GM18870 (cell line): ENCODE measurements around the gene FAM240A.

Experiments used
- ATAC-seq: cut with Tn5 transposase; IDR thresholded peaks from one replicate; pipeline ENCODE4 v1.9.1; 2021; ENCODE audit warnings: moderate library complexity; ENCODE audit not compliant: unreplicated experiment

FAM240A gene

GRCh38 chr3:46660543-46661523 is 48.5 kb downstream of the FAM240A start:
- ATAC-seq: no peak

GRCh38 chr3:46661776-46662766 is 49.7 kb downstream of the FAM240A start:
- ATAC-seq: no peak

GRCh38 chr3:46662771-46663551 is 50.6 kb downstream of the FAM240A start:
- ATAC-seq: no peak

GRCh38 chr3:46663591-46664135 is 51.3 kb downstream of the FAM240A start:
- no peak for ATAC-seq

- no peak for ATAC-seq
These were observed 52.1 kb downstream of the FAM240A start for GRCh38 chr3:46664188-46664970.

- no peak for ATAC-seq
These were observed 52.8 kb downstream of the FAM240A start for GRCh38 chr3:46664971-46665762.

GRCh38 chr3:46665763-46666452 is 53.6 kb downstream of the FAM240A start:
- ATAC-seq: no peak

GRCh38 chr3:46666453-46666845 is 54.1 kb downstream of the FAM240A start:
- no peak for ATAC-seq

- ATAC-seq: no peak
These were observed 54.8 kb downstream of the FAM240A start for GRCh38 chr3:46667061-46667621.

GRCh38 chr3:46667657-46668056 is 55.3 kb downstream of the FAM240A start:
- ATAC-seq: no peak

GRCh38 chr3:46668116-46668515 is 55.8 kb downstream of the FAM240A start:
- ATAC-seq: no peak

GRCh38 chr3:46668591-46668990 is 56.3 kb downstream of the FAM240A start:
- ATAC-seq: no peak

GRCh38 chr3:46669191-46669999 is 57.1 kb downstream of the FAM240A start:
- no peak for ATAC-seq

GRCh38 chr3:46670000-46670890 is 57.9 kb downstream of the FAM240A start:
- no peak for ATAC-seq

GRCh38 chr3:46670891-46671427 is 58.6 kb downstream of the FAM240A start:
- ATAC-seq: no peak
